Mesenchymal stem cell (in vitro differentiated cells and primary cell): ENCODE results near the gene RPS23.

ENCODE experiments used
- DNase-seq: peaks from one replicate; pipeline ENCODE4 v3.0.0-alpha.2; 2013
- H2AFZ ChIP-seq: one replicate; pipeline ENCODE4 v1.6.1; 2013; ENCODE audit warnings: low read depth, mild to moderate bottlenecking, control low read depth, inconsistent platforms, low read length, moderate library complexity
- H2AK5ac ChIP-seq: 2 replicates; pipeline ENCODE4 v1.6.1; 2013; ENCODE audit warnings: low read length, moderate library complexity, mild to moderate bottlenecking, inconsistent platforms; ENCODE audit not compliant: severe bottlenecking
- H2BK120ac ChIP-seq: one replicate; pipeline ENCODE4 v1.6.1; 2013; ENCODE audit warnings: low read depth, mild to moderate bottlenecking, inconsistent platforms, low read length, moderate library complexity
- H2BK12ac ChIP-seq, 2 experiments: one replicate each; pipeline ENCODE4 v1.6.1; 2013; ENCODE audit warnings: inconsistent platforms in 2 of 2, low read length in 2 of 2, mild to moderate bottlenecking in 2 of 2, moderate library complexity in 2 of 2, control low read depth in 1 of 2
- H2BK15ac ChIP-seq: one replicate; pipeline ENCODE4 v1.6.1; 2013; ENCODE audit warnings: mild to moderate bottlenecking, low read depth, inconsistent platforms; ENCODE audit not compliant: poor library complexity, severe bottlenecking
- H2BK5ac ChIP-seq: 2 replicates; pipeline ENCODE4 v1.6.1; 2013; ENCODE audit warnings: low read depth, mild to moderate bottlenecking, low read length, control low read depth, inconsistent platforms; ENCODE audit not compliant: poor library complexity, severe bottlenecking
- H3K14ac ChIP-seq, 2 experiments: one replicate each; pipeline ENCODE4 v1.6.1; 2013; ENCODE audit warnings: inconsistent platforms in 2 of 2, low read length in 2 of 2, control low read depth in 1 of 2, mild to moderate bottlenecking in 1 of 2, moderate library complexity in 1 of 2
- H3K18ac ChIP-seq, 2 experiments: one replicate each; pipeline ENCODE4 v1.6.1; 2013; ENCODE audit warnings: inconsistent platforms in 2 of 2, low read length in 2 of 2, control low read depth in 1 of 2, low read depth in 1 of 2, mild to moderate bottlenecking in 1 of 2
- H3K23ac ChIP-seq, 2 experiments: one replicate each; pipeline ENCODE4 v1.6.1; 2013; ENCODE audit warnings: inconsistent platforms in 2 of 2, low read length in 2 of 2, mild to moderate bottlenecking in 2 of 2, moderate library complexity in 2 of 2, control low read depth in 1 of 2
- H3K27ac ChIP-seq: 2 replicates; pipeline ENCODE4 v1.5.1; 2013; ENCODE audit warnings: mild to moderate bottlenecking, moderate library complexity, low read length, control low read depth, inconsistent platforms; ENCODE audit not compliant: poor library complexity, severe bottlenecking
- H3K27me3 ChIP-seq, 2 experiments: 2 replicates each; pipeline versions ENCODE4 v1.6.1 to v1.7.0; 2013; ENCODE audit warnings: low read length in 2 of 2, mild to moderate bottlenecking in 2 of 2, moderate library complexity in 2 of 2, control low read depth in 1 of 2, inconsistent platforms in 1 of 2; ENCODE audit not compliant: control insufficient read depth in 1 of 2, insufficient read depth in 1 of 2
- H3K36me3 ChIP-seq, 2 experiments: 2 replicates each; pipeline versions ENCODE4 v1.6.1 to v1.7.0; 2013; ENCODE audit warnings: low read length in 2 of 2, control low read depth in 1 of 2, inconsistent platforms in 1 of 2, low read depth in 1 of 2, mild to moderate bottlenecking in 1 of 2; ENCODE audit not compliant: insufficient read depth in 2 of 2, control insufficient read depth in 1 of 2
- H3K4ac ChIP-seq, 2 experiments: one replicate each; pipeline ENCODE4 v1.6.1; 2013; ENCODE audit warnings: inconsistent platforms in 2 of 2, low read length in 2 of 2, mild to moderate bottlenecking in 2 of 2, moderate library complexity in 2 of 2, control low read depth in 1 of 2, low read depth in 1 of 2
- H3K4me1 ChIP-seq: 2 replicates; pipeline ENCODE4 v1.6.1; 2013; ENCODE audit warnings: low read depth, low read length, control low read depth; ENCODE audit not compliant: control insufficient read depth, insufficient read depth
- H3K4me2 ChIP-seq: 2 replicates; pipeline ENCODE4 v1.6.1; 2013; ENCODE audit warnings: low read length, mild to moderate bottlenecking, inconsistent platforms; ENCODE audit not compliant: poor library complexity, severe bottlenecking
- H3K4me3 ChIP-seq, 2 experiments: 2 replicates each; pipeline versions ENCODE4 v1.5.1 to v1.7.0; 2013; ENCODE audit warnings: low read length in 2 of 2, mild to moderate bottlenecking in 2 of 2, control low read depth in 1 of 2, low read depth in 1 of 2; ENCODE audit not compliant: insufficient read depth in 1 of 2
- H3K79me1 ChIP-seq: replicated peaks from 2 replicates; pipeline ENCODE4 v1.6.1; 2013; ENCODE audit warnings: mild to moderate bottlenecking, control low read depth, low read length, inconsistent platforms; ENCODE audit not compliant: poor library complexity, severe bottlenecking
- H3K9ac ChIP-seq: 2 replicates; pipeline ENCODE4 v1.7.0; 2013; ENCODE audit warnings: mild to moderate bottlenecking, low read length, moderate library complexity
- H3K9me3 ChIP-seq: 2 replicates; pipeline ENCODE4 v1.7.0; 2013; ENCODE audit warnings: mild to moderate bottlenecking, low read length; ENCODE audit not compliant: control insufficient read depth
- H4K8ac ChIP-seq: one replicate; pipeline ENCODE4 v1.6.1; 2013; ENCODE audit warnings: inconsistent platforms, mild to moderate bottlenecking, low read length, moderate library complexity
- H4K91ac ChIP-seq: one replicate; pipeline ENCODE4 v1.6.1; 2013; ENCODE audit warnings: mild to moderate bottlenecking, low read length, inconsistent platforms
- WGBS: methylation state at CpG from one replicate; pipeline ENCODE4 v1.1.7; 2013; ENCODE audit warnings: mixed read lengths; 5-methylcytosine and 5-hydroxymethylcytosine counted together

Gene RPS23

GRCh38 chr5:82307451-82307850 is 29.3 kb upstream of the RPS23 start:
- no peak overlapping the region for H3K27ac ChIP-seq
- H3K4ac ChIP-seq: no peak overlapping the region
- H2BK15ac ChIP-seq: no peak overlapping the region
- H3K36me3 ChIP-seq: peaks cover 0 to 8% of the 10 kb centered on the region in 2 experiments
- H3K14ac ChIP-seq: no peak overlapping the region
- H2BK5ac ChIP-seq: no peak overlapping the region
- no peak overlapping the region for H2BK120ac ChIP-seq
- H2AFZ ChIP-seq: no peak overlapping the region
- H3K79me1 ChIP-seq: no peaks in the 10 kb centered on the region
- no peak overlapping the region for H3K4me3 ChIP-seq
- no peaks in the 10 kb centered on the region for H3K4me1 ChIP-seq
- H3K9me3 ChIP-seq: no peaks in the 10 kb centered on the region
- no peak overlapping the region for H4K91ac ChIP-seq
- no peak overlapping the region for H3K4me2 ChIP-seq
- H2AK5ac ChIP-seq: no peak overlapping the region
- DNase-seq: peak; percentile 7
- WGBS: 81% methylated on average over 2 of the region's 3 CpGs
- H3K27me3 ChIP-seq: no peaks in the 10 kb centered on the region
- no peak overlapping the region for H4K8ac ChIP-seq
- no peak overlapping the region for H3K23ac ChIP-seq
- no peak overlapping the region for H2BK12ac ChIP-seq
- no peak overlapping the region for H3K9ac ChIP-seq
- no peak overlapping the region for H3K18ac ChIP-seq

GRCh38 chr5:82306151-82306550 is 28.0 kb upstream of the RPS23 start:
- WGBS: 62% methylated on average over 1 of the region's 2 CpGs
- Histone ChIP-seq H3K4me1 (no peaks in the 10 kb centered on the region), H3K4me2 (no peak overlapping the region), H3K4me3 (no peak overlapping the region), H2BK5ac (no peak overlapping the region), H2BK15ac (no peak overlapping the region), H2BK12ac (no peak overlapping the region), H3K4ac (no peak overlapping the region), H2AK5ac (no peak overlapping the region), H3K27ac (no peak overlapping the region), H2AFZ (no peak overlapping the region), H3K18ac (no peak overlapping the region), H3K27me3 (no peaks in the 10 kb centered on the region), H4K91ac (no peak overlapping the region), H3K36me3 (peaks cover 0 to 4% of the 10 kb centered on the region in 2 experiments), H3K9ac (no peak overlapping the region), H2BK120ac (no peak overlapping the region), H3K9me3 (no peaks in the 10 kb centered on the region), H3K23ac (no peak overlapping the region), H3K79me1 (no peaks in the 10 kb centered on the region), H3K14ac (no peak overlapping the region), H4K8ac (no peak overlapping the region)
- no peak for DNase-seq

DNA sequence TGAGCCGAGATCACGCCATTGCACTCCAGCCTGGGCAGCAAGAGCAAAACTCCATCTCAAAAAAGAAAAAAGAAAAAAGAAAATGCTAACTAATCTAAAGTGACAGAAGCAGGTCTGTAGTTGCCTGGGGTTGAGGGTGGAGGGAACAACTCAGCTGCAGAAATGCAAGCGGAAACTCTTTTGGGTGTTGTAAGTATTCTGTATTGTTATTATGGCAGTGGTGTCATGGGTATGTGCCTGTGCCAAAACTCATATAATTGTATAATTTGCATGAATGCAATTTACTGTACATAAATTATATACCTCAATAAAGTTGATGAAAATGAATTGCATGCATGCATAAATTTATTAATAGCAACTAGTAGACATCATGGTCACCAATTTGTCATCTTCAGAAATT is 23.0 kb upstream of the RPS23 start:
- no peak overlapping the region for H3K27ac ChIP-seq
- no peak overlapping the region for H3K14ac ChIP-seq
- no peak overlapping the region for H3K4me2 ChIP-seq
- no peak overlapping the region for H3K4me3 ChIP-seq
- no peaks in the 10 kb centered on the region for H3K4me1 ChIP-seq
- no peak for DNase-seq
- H2BK15ac ChIP-seq: no peak overlapping the region
- no peak overlapping the region for H2AFZ ChIP-seq
- no peaks in the 10 kb centered on the region for H3K79me1 ChIP-seq
- 100% methylated on average over 1 of the region's 3 CpGs for WGBS
- no peak overlapping the region for H2BK12ac ChIP-seq
- H2BK5ac ChIP-seq: no peak overlapping the region
- no peak overlapping the region for H2BK120ac ChIP-seq
- H3K18ac ChIP-seq: no peak overlapping the region
- no peaks in the 10 kb centered on the region for H3K27me3 ChIP-seq
- peaks cover 0 to 4% of the 10 kb centered on the region in 2 experiments for H3K36me3 ChIP-seq
- no peaks in the 10 kb centered on the region for H3K9me3 ChIP-seq
- no peak overlapping the region for H2AK5ac ChIP-seq
- no peak overlapping the region for H4K91ac ChIP-seq
- H3K9ac ChIP-seq: no peak overlapping the region
- no peak overlapping the region for H4K8ac ChIP-seq
- H3K23ac ChIP-seq: no peak overlapping the region
- H3K4ac ChIP-seq: no peak overlapping the region

DNA sequence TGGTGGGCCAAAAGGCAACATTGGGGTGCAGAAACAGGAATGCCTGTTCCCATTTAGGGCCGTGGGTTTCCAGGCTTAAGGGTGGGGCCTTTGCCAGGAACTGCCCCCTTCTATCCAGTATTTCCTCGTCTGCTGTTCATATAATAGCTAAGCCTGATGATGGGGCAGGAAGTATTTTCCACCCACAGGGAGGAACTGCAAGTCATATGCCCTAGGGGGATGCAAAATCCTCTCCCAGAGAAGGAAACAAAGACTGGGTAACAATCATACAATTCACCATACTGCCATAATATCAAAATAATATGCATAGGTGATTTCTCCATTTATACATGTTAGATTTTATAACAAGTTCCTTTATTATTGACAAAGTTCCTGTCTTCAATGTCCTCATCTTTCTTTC is 20.5 kb upstream of the RPS23 start:
- no peak overlapping the region for H2BK12ac ChIP-seq
- 86% methylated on average over 1 of the region's 2 CpGs for WGBS
- H2AK5ac ChIP-seq: no peak overlapping the region

More for the DNA sequence above, 20.5 kb upstream of the RPS23 start:
- H3K4me3 ChIP-seq: no peak overlapping the region
- no peak overlapping the region for H2BK5ac ChIP-seq
- H3K27me3 ChIP-seq: no peaks in the 10 kb centered on the region
- H4K91ac ChIP-seq: no peak overlapping the region
- no peak for DNase-seq
- H3K27ac ChIP-seq: no peak overlapping the region
- no peak overlapping the region for H3K9ac ChIP-seq
- H3K79me1 ChIP-seq: no peaks in the 10 kb centered on the region
- no peaks in the 10 kb centered on the region for H3K4me1 ChIP-seq
- H2BK15ac ChIP-seq: no peak overlapping the region
- H3K4ac ChIP-seq: no peak overlapping the region
- no peak overlapping the region for H3K18ac ChIP-seq
- no peak overlapping the region for H3K14ac ChIP-seq
- no peak overlapping the region for H2BK120ac ChIP-seq
- no peak overlapping the region for H3K23ac ChIP-seq
- H3K36me3 ChIP-seq: no peaks in the 10 kb centered on the region
- H3K9me3 ChIP-seq: no peaks in the 10 kb centered on the region
- no peak overlapping the region for H3K4me2 ChIP-seq
- H2AFZ ChIP-seq: no peak overlapping the region
- no peak overlapping the region for H4K8ac ChIP-seq
